Neural cell (in vitro differentiated cells): ENCODE measurements around the gene RNGTT. TPM values are rescaled to one million over a fixed set of nuclear protein-coding genes. Genes with fewer than 3 reads are reported as not detected.

Experiments
- H2AFZ ChIP-seq: fragments of 200-600, 300-800 bp; sonication (generic), shearing (Covaris generic); 2 replicates; pipeline ENCODE4 v1.6.0; 2014; ENCODE audit warnings: low read depth, mild to moderate bottlenecking, antibody characterized with exemption, low read length, moderate library complexity
- H3F3A ChIP-seq: fragments of 200-600 bp; shearing (Covaris generic); 2 replicates; pipeline ENCODE4 v1.6.1; 2016; ENCODE audit warnings: mild to moderate bottlenecking, moderate library complexity, mixed read lengths, antibody characterized with exemption, low read length; ENCODE audit not compliant: insufficient read depth, poor library complexity, severe bottlenecking
- H3K27ac ChIP-seq: fragments of 200-600, 300-800 bp; sonication (generic), shearing (Covaris generic); 2 replicates; pipeline ENCODE4 v1.5.1; 2014; ENCODE audit warnings: mild to moderate bottlenecking, low read length, moderate library complexity
- H3K27me3 ChIP-seq: fragments of 300-800, 200-600 bp; sonication (generic), shearing (Covaris generic); 2 replicates; pipeline ENCODE4 v1.6.0; 2014; ENCODE audit warnings: mild to moderate bottlenecking, low read depth, low read length, moderate library complexity; ENCODE audit not compliant: insufficient read depth
- H3K36me3 ChIP-seq: fragments of 300-800, 200-600 bp; sonication (generic), shearing (Covaris generic); 2 replicates; pipeline ENCODE4 v1.5.1; 2014; ENCODE audit warnings: mild to moderate bottlenecking, antibody characterized with exemption, low read length, moderate library complexity; ENCODE audit not compliant: insufficient read depth
- H3K4me2 ChIP-seq: fragments of 300-800, 200-600 bp; sonication (generic), shearing (Covaris generic); 2 replicates; pipeline ENCODE4 v1.6.0; 2014; ENCODE audit warnings: mild to moderate bottlenecking, low read length
- H3K4me3 ChIP-seq: fragments of 300-800, 200-600 bp; sonication (generic), shearing (Covaris generic); 2 replicates; pipeline ENCODE4 v1.5.1; 2014; ENCODE audit warnings: mild to moderate bottlenecking, low read length, moderate library complexity
- H3K79me2 ChIP-seq: fragments of 200-600 bp; shearing (Covaris generic); replicated peaks from 2 replicates; pipeline ENCODE4 v1.6.0; 2014; ENCODE audit warnings: mild to moderate bottlenecking, low read length, moderate library complexity; ENCODE audit not compliant: insufficient read depth
- H3K9ac ChIP-seq: fragments of 300-800, 200-600 bp; sonication (generic), shearing (Covaris generic); 2 replicates; pipeline ENCODE4 v1.6.1; 2016; ENCODE audit warnings: mild to moderate bottlenecking, low read length, mixed read lengths
- H3K9me2 ChIP-seq: fragments of 200-600 bp; shearing (Covaris generic); 2 replicates; pipeline ENCODE4 v1.6.1; 2016; ENCODE audit warnings: mild to moderate bottlenecking, low read length, mixed read lengths; ENCODE audit not compliant: insufficient read depth
- H3K9me3 ChIP-seq: fragments of 200-600, 300-800 bp; sonication (generic), shearing (Covaris generic); 2 replicates; pipeline ENCODE4 v1.6.1; 2016; ENCODE audit warnings: mild to moderate bottlenecking, mixed run types, low read length, moderate library complexity, mixed read lengths
- H4K20me1 ChIP-seq: fragments of 200-600 bp; shearing (Covaris generic); 2 replicates; pipeline ENCODE4 v1.6.1; 2016; ENCODE audit warnings: mild to moderate bottlenecking, mixed run types; ENCODE audit not compliant: insufficient read depth
- CTCF ChIP-seq: fragments of 450-650 bp; IDR thresholded peaks from 2 replicates; pipeline ENCODE4 v1.5.1; 2014; ENCODE audit warnings: antibody characterized with exemption, mild to moderate bottlenecking, moderate library complexity; ENCODE audit not compliant: poor library complexity, severe bottlenecking
- EP300 ChIP-seq: fragments of 450-650 bp; conservative IDR thresholded peaks from 2 replicates; pipeline ENCODE4 v1.6.1; 2014; ENCODE audit warnings: antibody characterized with exemption, mild to moderate bottlenecking, moderate library complexity; ENCODE audit not compliant: poor library complexity, severe bottlenecking
- EZH2 ChIP-seq: fragments of 200-600, 300-800 bp; shearing (Covaris generic), sonication (generic); IDR thresholded peaks from 2 replicates; pipeline ENCODE4 v1.6.1; 2014; ENCODE audit warnings: antibody characterized with exemption, low read length, borderline replicate concordance, mild to moderate bottlenecking; ENCODE audit not compliant: insufficient read depth, poor library complexity, severe bottlenecking
- MXI1 ChIP-seq: fragments of 450-650 bp; conservative IDR thresholded peaks from 2 replicates; pipeline ENCODE4 v1.6.1; 2014; ENCODE audit warnings: antibody characterized with exemption, mild to moderate bottlenecking; ENCODE audit not compliant: poor library complexity, severe bottlenecking
- POLR2AphosphoS5 ChIP-seq: IDR thresholded peaks from 2 replicates; pipeline ENCODE4 v1.6.1; 2012
- RAD21 ChIP-seq: fragments of 450-650 bp; conservative IDR thresholded peaks from 2 replicates; pipeline ENCODE4 v1.6.1; 2014; ENCODE audit warnings: antibody characterized with exemption, mild to moderate bottlenecking, moderate library complexity
- REST ChIP-seq: IDR thresholded peaks from 2 replicates; pipeline ENCODE4 v1.6.1; 2012; ENCODE audit warnings: borderline replicate concordance
- SMC3 ChIP-seq: fragments of 450-650 bp; conservative IDR thresholded peaks from 2 replicates; pipeline ENCODE4 v1.6.1; 2014; ENCODE audit warnings: antibody characterized with exemption, mild to moderate bottlenecking, moderate library complexity; ENCODE audit not compliant: poor library complexity
- TAF1 ChIP-seq: IDR thresholded peaks from 2 replicates; pipeline ENCODE4 v1.6.1; 2012; ENCODE audit warnings: low read depth
- polyA plus RNA-seq: library from polyadenylated mRNA; depleted of rRNA; stranded (reverse); fragments of >200 nt; gene quantifications from 2 replicates; pipeline ENCODE4 v1.2.3, GENCODE V29; 2014

RNGTT gene
- polyA plus RNA-seq, 1 donor from 2014 or later, result 28.3 TPM

GRCh38 chr6:88626460-88626859 lies 337.0 kb downstream of the RNGTT start:
- Histone ChIP-seq H3K9ac (no peak overlapping the region), H3F3A (no peaks in the 10 kb centered on the region), H3K4me2 (no peak overlapping the region), H3K79me2 (no peaks in the 10 kb centered on the region), H3K27ac (no peak overlapping the region), H3K27me3 (no peaks in the 10 kb centered on the region), H3K9me2 (no peaks in the 10 kb centered on the region), H4K20me1 (no peaks in the 10 kb centered on the region), H2AFZ (no peak overlapping the region), H3K9me3 (no peaks in the 10 kb centered on the region), H3K4me3 (no peak overlapping the region), H3K36me3 (no peaks in the 10 kb centered on the region)
- TF ChIP-seq EP300, result no peak
- TF ChIP-seq RAD21, result no peak
- no peak for TF ChIP-seq CTCF
- TF ChIP-seq EZH2, result no peak
- TF ChIP-seq MXI1, result no peak
- no peak for TF ChIP-seq POLR2AphosphoS5
- no peak for TF ChIP-seq REST
- no peak for TF ChIP-seq TAF1
- TF ChIP-seq SMC3, result no peak

- Histone ChIP-seq H3K9me3 (no peaks in the 10 kb centered on the region), H3K79me2 (no peaks in the 10 kb centered on the region), H4K20me1 (no peaks in the 10 kb centered on the region), H3K27me3 (no peaks in the 10 kb centered on the region), H3K4me3 (no peak overlapping the region), H3K4me2 (no peak overlapping the region), H3K9ac (no peak overlapping the region), H3F3A (no peaks in the 10 kb centered on the region), H3K27ac (no peak overlapping the region), H3K36me3 (no peaks in the 10 kb centered on the region), H3K9me2 (no peaks in the 10 kb centered on the region), H2AFZ (no peak overlapping the region)
- TF ChIP-seq EP300, result no peak
- no peak for TF ChIP-seq POLR2AphosphoS5
- TF ChIP-seq REST, result no peak
- TF ChIP-seq SMC3, result no peak
Measured at GRCh38 chr6:88623531-88623930, 339.9 kb downstream of the RNGTT start.
